ENCODE data around the gene FAM50B. TPM values are rescaled to one million over a fixed set of nuclear protein-coding genes. Genes with fewer than 3 reads are reported as not detected.

The FAM50B gene
- total RNA-seq, 4 donors from 2014 or later = 4.4 to 19.6 (median 15.3) TPM

DNA sequence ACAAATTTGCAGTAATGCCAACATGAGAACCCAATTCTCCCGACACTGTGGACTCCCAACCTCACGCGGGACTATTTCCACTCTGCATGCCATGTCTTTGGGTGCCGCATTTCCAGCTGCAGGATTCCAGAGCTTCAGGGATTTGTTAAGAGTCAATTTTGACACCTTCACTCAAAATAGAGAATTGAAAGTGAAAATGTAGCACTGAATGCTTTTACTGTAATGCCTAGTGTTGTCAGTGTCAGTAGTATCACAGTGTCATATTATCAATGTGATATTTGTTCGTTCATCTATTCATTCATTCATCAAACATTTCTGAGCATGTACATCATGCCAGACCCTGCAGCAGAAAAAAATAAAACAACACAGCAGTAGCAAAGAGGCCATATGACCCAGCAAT lies 13.4 kb upstream of the FAM50B start:
- no peak for ATAC-seq
- Histone ChIP-seq H3K4me3 (no peak overlapping the region), H3K27ac (peak overlapping the region; percentile 62 to 79 (median 68)), H3K36me3 (no peaks in the 10 kb centered on the region), H3K4me1 (peaks cover 18 to 19% of the 10 kb centered on the region in 2 donors), H3K9me3 (no peaks in the 10 kb centered on the region), H3K27me3 (no peaks in the 10 kb centered on the region)
- intact Hi-C loops (cut with DNase I; ENCODE audit: low total_unique reads) (loop anchor here (10.0 kb wide), 1 partner anchor 491 kb away; no protein-coding TSS in a partner anchor), in situ Hi-C loops (cut with MboI; ENCODE audit: low sequenced_read_pairs in 4 of 4) (loop anchor here in 2 of 4 donors (5.0 kb wide), 1 partner anchor 88 kb away; no protein-coding TSS in a partner anchor)
- no peak for TF ChIP-seq POLR2A (IDR thresholded peaks at IDR 0.05)
- TF ChIP-seq, protein P1, sequence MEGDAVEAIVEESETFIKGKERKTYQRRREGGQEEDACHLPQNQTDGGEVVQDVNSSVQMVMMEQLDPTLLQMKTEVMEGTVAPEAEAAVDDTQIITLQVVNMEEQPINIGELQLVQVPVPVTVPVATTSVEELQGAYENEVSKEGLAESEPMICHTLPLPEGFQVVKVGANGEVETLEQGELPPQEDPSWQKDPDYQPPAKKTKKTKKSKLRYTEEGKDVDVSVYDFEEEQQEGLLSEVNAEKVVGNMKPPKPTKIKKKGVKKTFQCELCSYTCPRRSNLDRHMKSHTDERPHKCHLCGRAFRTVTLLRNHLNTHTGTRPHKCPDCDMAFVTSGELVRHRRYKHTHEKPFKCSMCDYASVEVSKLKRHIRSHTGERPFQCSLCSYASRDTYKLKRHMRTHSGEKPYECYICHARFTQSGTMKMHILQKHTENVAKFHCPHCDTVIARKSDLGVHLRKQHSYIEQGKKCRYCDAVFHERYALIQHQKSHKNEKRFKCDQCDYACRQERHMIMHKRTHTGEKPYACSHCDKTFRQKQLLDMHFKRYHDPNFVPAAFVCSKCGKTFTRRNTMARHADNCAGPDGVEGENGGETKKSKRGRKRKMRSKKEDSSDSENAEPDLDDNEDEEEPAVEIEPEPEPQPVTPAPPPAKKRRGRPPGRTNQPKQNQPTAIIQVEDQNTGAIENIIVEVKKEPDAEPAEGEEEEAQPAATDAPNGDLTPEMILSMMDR (IDR thresholded peaks at IDR 0.05 in 4 of 5, conservative IDR thresholded peaks at IDR 0.05 in 1 of 5) = no peak
- no peak for DNase-seq

DNA sequence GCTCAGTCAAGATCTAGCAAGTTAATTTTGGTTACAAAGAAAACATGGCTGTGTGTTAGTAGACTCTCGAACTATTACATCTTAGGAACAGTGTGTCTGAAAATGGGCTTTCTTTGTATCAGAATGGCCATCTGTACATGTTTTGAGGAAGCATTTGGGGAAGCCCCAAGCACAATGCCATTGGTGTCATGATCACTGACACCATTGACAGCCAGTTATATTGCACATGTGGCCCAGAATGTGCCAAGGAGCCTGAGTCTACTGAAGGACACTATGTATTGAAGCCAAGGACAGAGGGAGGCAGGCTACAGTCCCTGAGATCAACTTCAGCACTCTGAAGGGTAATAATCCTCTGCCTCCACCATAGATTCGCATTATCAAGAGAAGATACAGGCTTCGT lies 12.6 kb upstream of the FAM50B start:
- Histone ChIP-seq H3K27me3 (no peaks in the 10 kb centered on the region), H3K27ac (peak overlapping the region in 2 of 4 donors; percentile 8 to 79), H3K36me3 (no peaks in the 10 kb centered on the region), H3K4me3 (no peak overlapping the region), H3K4me1 (peaks cover 25 to 26% of the 10 kb centered on the region in 2 donors), H3K9me3 (no peaks in the 10 kb centered on the region)
- in situ Hi-C loops (cut with MboI; ENCODE audit: low sequenced_read_pairs in 4 of 4) (loop anchor here in 2 of 4 donors (5.0 kb wide), 1 partner anchor 89 kb away; no protein-coding TSS in a partner anchor), intact Hi-C loops (cut with DNase I; ENCODE audit: low total_unique reads) (loop anchor here (10.0 kb wide), 1 partner anchor 492 kb away; no protein-coding TSS in a partner anchor)
- DNase-seq (no peak), ATAC-seq (no peak)
- no peak for TF ChIP-seq POLR2A (IDR thresholded peaks at IDR 0.05)
- TF ChIP-seq, protein P1 (IDR thresholded peaks at IDR 0.05 in 4 of 5, conservative IDR thresholded peaks at IDR 0.05 in 1 of 5) = no peak

DNA sequence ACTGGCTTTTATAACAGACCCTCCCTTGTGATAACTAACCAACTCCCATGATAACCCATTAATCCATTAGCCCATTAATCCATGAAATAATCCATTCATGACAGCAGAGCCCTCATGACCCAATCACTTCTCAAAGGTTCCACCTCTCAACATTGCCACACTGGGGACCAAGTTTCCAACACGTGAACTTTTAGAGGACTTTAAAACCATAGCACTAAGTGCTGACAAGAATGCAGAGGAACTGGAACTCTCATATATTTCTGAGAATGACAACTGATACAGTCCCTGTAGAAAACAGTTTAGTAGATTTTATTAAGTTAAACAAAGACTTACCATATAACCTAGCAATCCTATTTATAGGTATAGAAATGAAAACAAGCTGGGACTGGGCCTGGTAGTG lies 11.4 kb upstream of the FAM50B start:
- no peak overlapping the region for H3K4me3 ChIP-seq
- ATAC-seq (no peak), DNase-seq (no peak)
- H3K27ac ChIP-seq = no peak overlapping the region
- no peaks in the 10 kb centered on the region for H3K36me3 ChIP-seq
- H3K27me3 ChIP-seq = no peaks in the 10 kb centered on the region
- TF ChIP-seq, protein P1 (IDR thresholded peaks at IDR 0.05 in 4 of 5, conservative IDR thresholded peaks at IDR 0.05 in 1 of 5) = no peak
- no peak for TF ChIP-seq POLR2A (IDR thresholded peaks at IDR 0.05)
- H3K4me1 ChIP-seq = peaks cover 33 to 34% of the 10 kb centered on the region in 2 donors
- intact Hi-C loops (cut with DNase I; ENCODE audit: low total_unique reads) = loop anchor here (10.0 kb wide), 1 partner anchor 493 kb away; no protein-coding TSS in a partner anchor
- no peaks in the 10 kb centered on the region for H3K9me3 ChIP-seq
- in situ Hi-C loops (cut with MboI; ENCODE audit: low sequenced_read_pairs in 4 of 4) = loop anchor here in 2 of 4 donors (5.0 kb wide), 1 partner anchor 90 kb away; no protein-coding TSS in a partner anchor

DNA sequence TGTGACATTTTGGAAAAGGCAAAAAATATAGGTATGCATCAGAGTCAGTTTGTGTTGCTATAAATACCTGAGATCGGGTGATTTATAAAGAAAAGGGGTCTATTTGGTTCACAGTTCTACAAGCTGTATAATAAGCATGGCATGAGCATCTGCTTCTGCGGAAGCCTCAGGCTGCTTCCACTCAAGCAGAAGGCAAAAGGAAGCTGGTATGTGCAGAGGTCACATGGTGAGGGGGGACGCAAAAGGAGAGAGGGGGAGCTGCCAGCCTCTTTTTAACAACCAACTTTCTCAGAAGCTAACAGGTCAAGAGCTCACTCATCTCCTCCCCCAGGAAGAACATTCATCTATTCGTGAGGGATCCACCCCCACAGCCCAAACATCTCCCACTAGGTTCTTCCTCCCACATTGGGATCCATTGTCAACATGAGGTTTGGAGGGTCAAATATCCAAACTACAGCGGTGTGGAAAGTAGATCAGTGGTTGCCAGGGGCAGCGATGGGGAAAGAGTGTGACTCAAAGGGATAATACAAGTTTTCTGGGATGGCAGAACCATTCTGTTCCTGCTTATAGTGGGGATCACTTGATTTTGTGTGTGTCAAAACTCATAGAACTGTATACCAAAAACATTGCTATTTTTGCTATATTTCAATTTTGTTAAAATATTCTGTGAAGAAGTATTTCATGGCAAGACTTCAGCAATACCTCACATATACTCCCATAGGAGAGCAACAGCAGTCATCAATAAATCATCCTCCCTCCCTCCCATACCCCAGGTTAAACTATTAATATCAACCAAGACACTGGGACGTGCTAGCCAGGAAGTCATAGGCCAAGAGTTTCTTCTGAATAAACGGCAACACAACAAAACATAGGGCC lies 9.9 kb upstream of the FAM50B start:
- Histone ChIP-seq H3K36me3 (no peaks in the 10 kb centered on the region), H3K4me3 (no peak overlapping the region), H3K9me3 (no peaks in the 10 kb centered on the region), H3K4me1 (peaks cover 33 to 34% of the 10 kb centered on the region in 2 donors), H3K27ac (peak overlapping the region in 2 of 4 donors; percentile 56 to 64), H3K27me3 (no peaks in the 10 kb centered on the region)
- in situ Hi-C loops (cut with MboI; ENCODE audit: low sequenced_read_pairs in 4 of 4) = loop anchor here in 2 of 4 donors (5.0 kb wide), 1 partner anchor 92 kb away; no protein-coding TSS in a partner anchor
- ATAC-seq (peak in 1 of 2 donors; percentile 54), DNase-seq (peak in 1 of 2 donors; percentile 63)
- intact Hi-C loops (cut with DNase I; ENCODE audit: low total_unique reads) = loop anchor here (1.0 to 10.0 kb wide), 2 partner anchors 13 to 494 kb away; no protein-coding TSS in a partner anchor
- peak in 1 of 2 donors; percentile 24 for TF ChIP-seq POLR2A (IDR thresholded peaks at IDR 0.05)
- TF ChIP-seq, protein P1 (IDR thresholded peaks at IDR 0.05 in 4 of 5, conservative IDR thresholded peaks at IDR 0.05 in 1 of 5) = no peak

Data from gastrocnemius medialis (tissue), 4 donors.